Astrocyte of the spinal cord (primary cell): Measurements from ENCODE around the gene BMPR1A.

Source experiments
- DNase-seq: peaks from one replicate; pipeline ENCODE4 v3.0.0; 2011; ENCODE audit warnings: low read depth, low spot score
- H3K4me3 ChIP-seq: 2 replicates; pipeline ENCODE4 v1.5.1; 2011; ENCODE audit warnings: low read depth, mild to moderate bottlenecking, low read length, moderate library complexity
- in situ Hi-C: cut with HindIII; loops from 2 replicates; pipeline ENCODE4 v1.10.0; 2017; ENCODE audit warnings: low sequenced_read_pairs
- TF ChIP-seq, protein P1 (sequence below): IDR thresholded peaks from 2 replicates; pipeline ENCODE4 v1.5.1; 2012; ENCODE audit warnings: low read depth, mild to moderate bottlenecking, low read length, inconsistent platforms

BMPR1A gene

DNA sequence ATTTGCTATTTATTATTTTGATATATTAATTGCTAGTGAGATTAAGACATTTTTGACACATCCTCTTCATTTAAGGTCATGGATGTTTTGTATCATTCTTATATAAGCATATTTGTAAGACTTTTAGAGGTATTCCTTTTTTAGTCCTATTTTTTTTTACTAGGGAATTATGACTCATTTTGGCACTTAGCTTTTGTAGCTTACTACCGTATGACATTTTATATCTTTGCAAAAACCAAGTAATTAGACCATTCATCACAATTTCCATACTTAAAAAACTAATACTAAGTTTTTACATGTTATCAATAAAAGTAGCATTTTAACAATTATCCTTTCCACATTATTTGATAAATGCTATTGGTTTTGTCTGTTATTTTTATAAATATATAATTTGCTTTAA, 41.6 kb downstream of the BMPR1A start:
- peak; percentile 46 for DNase-seq
- in situ Hi-C loops = no loop called here
- TF ChIP-seq, protein P1, sequence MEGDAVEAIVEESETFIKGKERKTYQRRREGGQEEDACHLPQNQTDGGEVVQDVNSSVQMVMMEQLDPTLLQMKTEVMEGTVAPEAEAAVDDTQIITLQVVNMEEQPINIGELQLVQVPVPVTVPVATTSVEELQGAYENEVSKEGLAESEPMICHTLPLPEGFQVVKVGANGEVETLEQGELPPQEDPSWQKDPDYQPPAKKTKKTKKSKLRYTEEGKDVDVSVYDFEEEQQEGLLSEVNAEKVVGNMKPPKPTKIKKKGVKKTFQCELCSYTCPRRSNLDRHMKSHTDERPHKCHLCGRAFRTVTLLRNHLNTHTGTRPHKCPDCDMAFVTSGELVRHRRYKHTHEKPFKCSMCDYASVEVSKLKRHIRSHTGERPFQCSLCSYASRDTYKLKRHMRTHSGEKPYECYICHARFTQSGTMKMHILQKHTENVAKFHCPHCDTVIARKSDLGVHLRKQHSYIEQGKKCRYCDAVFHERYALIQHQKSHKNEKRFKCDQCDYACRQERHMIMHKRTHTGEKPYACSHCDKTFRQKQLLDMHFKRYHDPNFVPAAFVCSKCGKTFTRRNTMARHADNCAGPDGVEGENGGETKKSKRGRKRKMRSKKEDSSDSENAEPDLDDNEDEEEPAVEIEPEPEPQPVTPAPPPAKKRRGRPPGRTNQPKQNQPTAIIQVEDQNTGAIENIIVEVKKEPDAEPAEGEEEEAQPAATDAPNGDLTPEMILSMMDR = no peak
- H3K4me3 ChIP-seq = no peak overlapping the region

DNA sequence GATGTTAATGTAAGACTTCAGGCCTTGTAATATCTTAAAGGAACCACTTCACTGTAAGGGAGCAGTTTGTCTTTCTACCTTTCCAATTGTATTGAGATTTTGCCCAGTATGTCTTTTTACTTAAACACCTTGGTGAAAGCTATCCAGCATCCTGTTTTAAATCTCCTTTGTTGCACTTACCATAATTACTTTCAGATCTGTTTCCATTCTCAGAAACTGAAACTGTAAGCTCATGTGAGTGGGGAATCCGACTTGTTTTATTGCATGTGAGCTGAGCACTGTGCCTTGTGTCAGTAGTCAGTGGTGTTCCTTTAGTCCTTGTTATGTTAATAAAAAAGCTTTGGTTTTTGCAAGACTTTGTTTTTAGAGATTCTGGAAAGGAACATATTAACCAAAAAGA, 42.2 kb downstream of the BMPR1A start:
- peak; percentile 58 for DNase-seq
- TF ChIP-seq, protein P1 = no peak
- in situ Hi-C loops = no loop called here
- no peak overlapping the region for H3K4me3 ChIP-seq

DNA sequence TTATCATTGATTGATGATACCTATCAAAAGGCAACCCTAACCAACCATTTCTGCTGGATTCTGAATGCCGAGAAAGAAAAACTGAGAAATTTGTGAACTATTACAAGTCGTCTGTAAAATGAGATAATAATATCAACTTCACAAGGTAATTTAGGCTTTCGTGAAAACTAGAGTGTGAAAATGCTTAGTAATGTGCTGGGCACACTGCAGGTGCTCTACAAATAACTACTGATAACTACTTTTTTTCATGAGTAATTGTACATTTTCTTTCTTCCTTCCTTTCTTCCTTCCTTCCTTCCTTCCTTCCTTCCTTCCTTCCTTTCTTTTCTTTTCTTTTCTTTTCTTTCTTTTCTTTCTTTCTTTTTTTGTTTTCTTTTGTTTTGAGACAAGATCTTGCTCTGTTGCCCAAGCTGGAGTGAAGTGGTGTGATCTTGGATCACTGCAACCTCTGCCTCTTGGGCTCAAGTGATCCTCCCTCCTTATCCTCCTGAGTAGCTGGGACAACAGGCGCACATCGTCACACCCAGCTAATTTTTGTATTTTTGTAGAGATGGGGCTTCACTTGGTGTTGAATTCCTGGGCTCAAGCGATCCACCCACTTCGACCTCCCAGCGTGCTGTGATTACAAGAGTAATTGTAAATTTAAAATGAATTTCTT, 42.9 kb downstream of the BMPR1A start:
- in situ Hi-C loops = no loop called here
- TF ChIP-seq, protein P1 = no peak
- no peak overlapping the region for H3K4me3 ChIP-seq
- no peak for DNase-seq

DNA sequence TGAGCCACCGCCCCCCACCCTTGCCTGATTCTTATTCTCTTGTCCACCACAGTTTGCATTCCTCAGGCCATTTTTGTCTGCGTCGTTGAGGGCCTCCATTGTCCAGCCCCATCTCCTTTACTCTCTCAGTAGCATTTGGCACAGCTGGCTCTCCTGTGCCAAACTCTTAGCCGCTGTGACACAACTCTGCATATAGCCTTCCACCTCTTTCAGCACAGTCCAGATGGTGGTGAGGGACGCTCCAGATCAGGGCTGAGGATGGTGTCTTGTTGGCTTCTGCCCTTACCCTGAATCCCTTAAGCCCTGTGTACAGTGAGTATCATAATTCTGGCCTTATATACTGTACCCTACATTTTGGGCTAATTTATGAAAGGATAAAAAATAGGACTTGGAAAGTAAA, 45.6 kb downstream of the BMPR1A start:
- no peak overlapping the region for H3K4me3 ChIP-seq
- DNase-seq = no peak
- TF ChIP-seq, protein P1 = no peak
- in situ Hi-C loops = no loop called here

DNA sequence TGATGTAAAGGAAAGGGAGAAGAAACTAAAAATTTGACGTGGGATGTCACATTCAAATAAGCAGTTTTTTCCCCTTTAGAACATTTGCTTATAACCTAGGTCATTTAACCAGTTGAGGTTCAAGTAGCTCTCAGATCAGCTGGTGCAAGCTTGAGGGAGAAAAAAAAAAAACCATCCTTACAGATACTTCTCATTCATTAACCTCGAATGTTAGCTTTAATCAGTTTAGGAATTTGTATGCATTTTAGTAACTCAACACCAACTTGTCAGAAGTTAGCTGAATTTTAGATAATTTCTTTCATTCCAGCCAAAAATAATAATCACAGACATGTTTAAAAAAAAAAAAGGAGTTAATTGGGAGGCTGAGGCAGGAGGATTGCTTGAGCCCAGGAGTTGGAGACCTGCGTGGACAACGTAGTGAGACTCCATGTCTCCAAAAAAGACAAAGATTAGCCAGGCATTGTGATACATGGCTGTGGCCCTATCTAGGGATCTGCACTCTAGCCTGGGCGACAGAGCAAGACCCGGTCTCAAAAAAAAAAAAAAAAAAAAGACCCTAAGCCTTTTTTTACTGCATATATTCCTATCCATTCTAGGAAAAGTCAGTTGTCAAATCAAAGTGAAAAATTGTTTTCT, 46.2 kb downstream of the BMPR1A start:
- in situ Hi-C loops = no loop called here
- DNase-seq = no peak
- TF ChIP-seq, protein P1 = no peak
- H3K4me3 ChIP-seq = no peak overlapping the region

DNA sequence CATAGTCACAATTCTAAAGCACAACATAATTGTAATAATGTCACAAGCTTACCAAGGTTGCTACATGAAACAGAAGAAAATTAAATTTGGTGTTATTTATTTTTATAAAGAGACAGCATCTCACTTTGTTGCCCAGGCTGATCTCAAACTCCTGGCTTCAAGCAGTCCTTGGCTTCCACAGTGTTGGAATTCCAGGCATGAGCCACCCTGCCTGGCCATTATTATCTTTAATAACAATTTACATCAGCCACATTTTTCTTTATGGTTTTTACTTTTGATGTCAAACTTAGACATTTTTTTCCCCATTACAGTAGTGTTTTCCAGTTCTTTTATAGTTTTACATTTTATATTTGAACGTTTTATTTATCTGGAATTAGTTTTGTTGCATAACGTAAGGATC, 46.7 kb downstream of the BMPR1A start:
- TF ChIP-seq, protein P1 = no peak
- in situ Hi-C loops = no loop called here
- H3K4me3 ChIP-seq = no peak overlapping the region
- peak; percentile 46 for DNase-seq
